Smooth muscle cell (in vitro differentiated cells): Measurements from ENCODE around the gene FRRS1. TPM values are rescaled to one million over a fixed set of nuclear protein-coding genes. Genes with fewer than 3 reads are reported as not detected.

Experiments
- DNase-seq: peaks from one replicate; lab custom pipeline; 2025; ENCODE audit not compliant: unreplicated experiment; lab: John Stamatoyannopoulos, UW
- H2AFZ ChIP-seq: fragments of 200-600 bp; sonication (generic); 2 replicates; pipeline ENCODE4 v1.6.0; 2016; ENCODE audit warnings: antibody characterized with exemption, low read depth, mild to moderate bottlenecking
- H3F3A ChIP-seq: fragments of 200-600 bp; sonication (generic); 2 replicates; pipeline ENCODE4 v1.6.0; 2017; ENCODE audit warnings: antibody characterized with exemption, low read depth
- H3K27ac ChIP-seq: fragments of 200-600 bp; sonication (generic); 2 replicates; pipeline ENCODE4 v1.5.1; 2016; ENCODE audit warnings: low read depth, mild to moderate bottlenecking
- H3K27me3 ChIP-seq: fragments of 200-600 bp; sonication (generic); 2 replicates; pipeline ENCODE4 v1.6.1; 2016; ENCODE audit warnings: low read depth, mild to moderate bottlenecking
- H3K36me3 ChIP-seq: fragments of 200-600 bp; sonication (generic); 2 replicates; pipeline ENCODE4 v1.5.1; 2016; ENCODE audit warnings: low read depth
- H3K4me1 ChIP-seq: fragments of 200-600 bp; sonication (generic); 2 replicates; pipeline ENCODE4 v1.5.1; 2016; ENCODE audit warnings: low read depth
- H3K4me2 ChIP-seq: fragments of 200-600 bp; sonication (generic); 2 replicates; pipeline ENCODE4 v1.6.0; 2016; ENCODE audit warnings: mild to moderate bottlenecking
- H3K4me3 ChIP-seq: fragments of 200-600 bp; sonication (generic); 2 replicates; pipeline ENCODE4 v1.5.1; 2016; ENCODE audit warnings: mild to moderate bottlenecking
- H3K79me2 ChIP-seq: fragments of 200-600 bp; sonication (generic); 2 replicates; pipeline ENCODE4 v1.6.0; 2016; ENCODE audit warnings: low read depth, mild to moderate bottlenecking
- H3K9ac ChIP-seq: fragments of 200-600 bp; sonication (generic); 2 replicates; pipeline ENCODE4 v1.6.0; 2016; ENCODE audit warnings: low read depth
- H3K9me3 ChIP-seq: fragments of 200-600 bp; sonication (generic); replicated peaks from 2 replicates; pipeline ENCODE4 v1.5.1; 2016; ENCODE audit warnings: low read depth
- H4K20me1 ChIP-seq: fragments of 200-600 bp; sonication (generic); 2 replicates; pipeline ENCODE4 v1.6.0; 2016; ENCODE audit warnings: low read depth
- WGBS: methylation state at CpG from one replicate; pipeline ENCODE4 v1.1.7; 2016; ENCODE audit warnings: low lambda C conversion rate; 5-methylcytosine and 5-hydroxymethylcytosine counted together
- polyA plus RNA-seq: library from polyadenylated mRNA; unstranded; fragments of >200 nt; fragmentation: Nextera tagmentation; extraction: Ambion mirVana; gene quantifications from 2 replicates; pipeline ENCODE4 v1.2.1, GENCODE V29; 2016
- total RNA-seq: library from RNA; depleted of rRNA; stranded (reverse); fragments of >200 nt; gene quantifications from 2 replicates; pipeline ENCODE4 v1.2.3, GENCODE V29; 2014
- TF ChIP-seq, protein P1 (sequence below): fragments of 200-600 bp; sonication (generic); IDR thresholded peaks from 2 replicates; pipeline ENCODE4 v1.5.1; 2017; ENCODE audit warnings: borderline replicate concordance, mild to moderate bottlenecking, antibody characterized with exemption; ENCODE audit not compliant: insufficient read depth, poor library complexity, severe bottlenecking

The FRRS1 gene
- total and polyA plus RNA-seq, 2 experiments from 2014 or later, result 0.79 to 17.0 TPM

DNA sequence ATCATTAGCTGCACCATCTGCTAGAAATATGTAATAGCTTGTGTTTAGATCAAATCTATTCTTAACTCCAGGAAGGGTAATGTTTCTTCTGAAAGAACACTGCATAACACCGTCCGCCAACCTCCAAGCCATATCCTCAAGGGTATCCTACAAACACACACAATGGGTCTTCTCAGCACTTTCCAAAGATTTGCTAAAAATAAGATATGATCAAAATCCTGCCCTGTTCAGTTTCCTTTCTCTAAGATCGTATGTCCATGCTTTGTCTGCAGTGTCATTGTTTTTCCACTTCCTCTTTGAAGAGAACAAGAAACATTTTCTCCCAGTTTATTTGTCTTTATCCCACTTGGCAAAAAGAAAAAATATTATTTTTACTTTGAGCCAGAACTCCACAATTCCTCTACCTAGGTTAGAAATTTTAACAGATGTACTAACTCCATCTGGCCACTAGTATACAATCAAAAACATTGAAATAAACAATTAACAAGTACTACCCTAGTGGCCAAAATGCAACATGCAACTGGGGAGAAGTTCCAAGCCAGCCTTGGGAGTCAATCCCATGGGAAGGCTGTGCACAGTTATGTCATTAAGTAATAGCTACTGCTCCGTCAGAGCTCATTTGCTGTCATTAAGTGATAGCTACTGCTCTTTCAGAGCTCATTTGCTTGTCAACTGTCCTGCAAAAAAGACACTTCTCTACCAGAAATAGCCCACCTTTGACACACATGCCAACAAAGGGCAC, 37.8 kb downstream of the FRRS1 start:
- no peaks in the 10 kb centered on the region for H3K79me2 ChIP-seq
- H3K9me3 ChIP-seq, result no peaks in the 10 kb centered on the region
- TF ChIP-seq, protein P1, sequence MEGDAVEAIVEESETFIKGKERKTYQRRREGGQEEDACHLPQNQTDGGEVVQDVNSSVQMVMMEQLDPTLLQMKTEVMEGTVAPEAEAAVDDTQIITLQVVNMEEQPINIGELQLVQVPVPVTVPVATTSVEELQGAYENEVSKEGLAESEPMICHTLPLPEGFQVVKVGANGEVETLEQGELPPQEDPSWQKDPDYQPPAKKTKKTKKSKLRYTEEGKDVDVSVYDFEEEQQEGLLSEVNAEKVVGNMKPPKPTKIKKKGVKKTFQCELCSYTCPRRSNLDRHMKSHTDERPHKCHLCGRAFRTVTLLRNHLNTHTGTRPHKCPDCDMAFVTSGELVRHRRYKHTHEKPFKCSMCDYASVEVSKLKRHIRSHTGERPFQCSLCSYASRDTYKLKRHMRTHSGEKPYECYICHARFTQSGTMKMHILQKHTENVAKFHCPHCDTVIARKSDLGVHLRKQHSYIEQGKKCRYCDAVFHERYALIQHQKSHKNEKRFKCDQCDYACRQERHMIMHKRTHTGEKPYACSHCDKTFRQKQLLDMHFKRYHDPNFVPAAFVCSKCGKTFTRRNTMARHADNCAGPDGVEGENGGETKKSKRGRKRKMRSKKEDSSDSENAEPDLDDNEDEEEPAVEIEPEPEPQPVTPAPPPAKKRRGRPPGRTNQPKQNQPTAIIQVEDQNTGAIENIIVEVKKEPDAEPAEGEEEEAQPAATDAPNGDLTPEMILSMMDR, result peak; percentile 36
- no peak for DNase-seq
- no peak overlapping the region for H3K27ac ChIP-seq
- no peak overlapping the region for H3K4me3 ChIP-seq
- 94% methylated on average over 4 of the region's 4 CpGs for WGBS
- no peaks in the 10 kb centered on the region for H3F3A ChIP-seq
- no peaks in the 10 kb centered on the region for H3K4me1 ChIP-seq
- no peaks in the 10 kb centered on the region for H3K36me3 ChIP-seq
- no peaks in the 10 kb centered on the region for H3K27me3 ChIP-seq
- H3K4me2 ChIP-seq, result no peak overlapping the region
- H4K20me1 ChIP-seq, result no peaks in the 10 kb centered on the region
- H2AFZ ChIP-seq, result no peak overlapping the region
- no peak overlapping the region for H3K9ac ChIP-seq

DNA sequence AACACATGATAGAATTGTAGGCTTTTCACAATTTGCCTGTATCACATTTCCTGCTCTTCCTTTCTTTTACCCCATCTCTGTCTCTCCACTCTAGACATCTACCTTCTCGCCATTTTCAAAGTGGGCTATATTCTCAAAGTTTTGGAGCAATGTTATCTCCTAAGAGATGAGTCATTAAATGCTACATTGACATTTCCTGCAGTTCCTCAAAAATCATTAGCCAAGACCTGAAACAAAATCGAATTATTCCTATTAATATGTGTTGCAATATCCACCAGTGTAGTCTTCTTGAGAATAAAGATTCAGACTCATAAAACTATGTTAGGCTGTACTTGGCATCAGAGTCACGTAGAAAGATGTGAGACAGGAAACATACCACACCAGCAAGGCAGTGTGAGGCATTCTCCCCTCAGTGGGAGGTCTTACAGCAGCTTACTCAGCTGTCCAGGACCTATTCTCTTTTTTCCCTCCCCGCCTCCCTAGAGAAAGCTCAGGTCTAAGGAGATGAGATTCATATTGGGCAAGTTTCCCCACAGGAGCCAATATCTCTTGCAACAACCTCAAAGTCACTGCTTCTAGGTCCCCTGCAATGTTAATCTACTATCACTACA, 38.8 kb downstream of the FRRS1 start:
- Histone ChIP-seq H3K9ac (no peak overlapping the region), H3K27me3 (no peaks in the 10 kb centered on the region), H3K4me2 (no peak overlapping the region), H4K20me1 (no peaks in the 10 kb centered on the region), H3K79me2 (no peaks in the 10 kb centered on the region), H3K27ac (no peak overlapping the region), H3K4me3 (no peak overlapping the region), H3K36me3 (no peaks in the 10 kb centered on the region), H3K9me3 (no peaks in the 10 kb centered on the region), H3K4me1 (no peaks in the 10 kb centered on the region), H3F3A (no peaks in the 10 kb centered on the region), H2AFZ (no peak overlapping the region)
- DNase-seq, result no peak
- TF ChIP-seq, protein P1, result no peak
- 67% methylated on average over 4 of the region's 4 CpGs for WGBS

DNA sequence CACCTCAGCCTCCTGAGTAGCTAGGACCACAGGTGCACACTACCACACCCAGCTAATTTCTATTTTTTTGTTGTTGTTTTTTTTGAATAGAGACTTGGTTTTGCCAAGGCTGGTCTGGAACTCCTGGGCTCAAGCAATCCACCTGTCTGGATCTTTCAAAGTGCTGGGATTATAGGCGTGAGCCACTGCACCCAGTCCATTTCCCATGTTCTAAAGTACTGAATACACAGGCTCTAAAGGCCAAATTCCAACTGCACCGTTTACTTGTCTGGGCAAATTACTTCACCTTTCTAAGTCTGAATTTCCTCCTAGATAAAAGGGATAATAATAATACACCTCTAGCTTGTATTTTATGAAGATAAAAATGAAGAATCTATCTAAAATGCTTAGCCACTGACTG, 39.6 kb downstream of the FRRS1 start:
- 90% methylated on average over 2 of the region's 2 CpGs for WGBS

More for the DNA sequence above, 39.6 kb downstream of the FRRS1 start:
- no peaks in the 10 kb centered on the region for H3F3A ChIP-seq
- H3K27ac ChIP-seq, result no peak overlapping the region
- H3K4me1 ChIP-seq, result no peaks in the 10 kb centered on the region
- no peak overlapping the region for H3K9ac ChIP-seq
- no peaks in the 10 kb centered on the region for H3K36me3 ChIP-seq
- no peaks in the 10 kb centered on the region for H3K9me3 ChIP-seq
- H3K4me2 ChIP-seq, result no peak overlapping the region
- no peak for DNase-seq
- H4K20me1 ChIP-seq, result no peaks in the 10 kb centered on the region
- H2AFZ ChIP-seq, result no peak overlapping the region
- no peak overlapping the region for H3K4me3 ChIP-seq
- TF ChIP-seq, protein P1, result no peak
- H3K79me2 ChIP-seq, result no peaks in the 10 kb centered on the region
- H3K27me3 ChIP-seq, result no peaks in the 10 kb centered on the region
